Fibroblast of lung (primary cell): ENCODE data around the gene HDAC4. TPM values are rescaled to one million over a fixed set of nuclear protein-coding genes. Genes with fewer than 3 reads are reported as not detected.

ENCODE experiments used
- DNase-seq, 2 donors: peaks; one replicate each; pipeline versions ENCODE4 v3.0.0 to v3.0.0-alpha.2; 2010; ENCODE audit warnings: low read depth in 2 of 2
- H2AFZ ChIP-seq: 2 replicates; pipeline ENCODE4 v1.5.1; 2012; ENCODE audit warnings: low read length, control low read depth, inconsistent platforms
- H3K27ac ChIP-seq: 2 replicates; pipeline ENCODE4 v1.5.1; 2011; ENCODE audit warnings: low read length, control low read depth; ENCODE audit not compliant: insufficient read depth
- H3K27me3 ChIP-seq: 2 replicates; pipeline ENCODE4 v1.5.1; 2011; ENCODE audit warnings: mild to moderate bottlenecking, low read length; ENCODE audit not compliant: control insufficient read depth, insufficient read depth
- H3K36me3 ChIP-seq: 2 replicates; pipeline ENCODE4 v1.5.1; 2011; ENCODE audit warnings: low read length; ENCODE audit not compliant: control insufficient read depth, insufficient read depth
- H3K4me1 ChIP-seq: 2 replicates; pipeline ENCODE4 v1.5.1; 2011; ENCODE audit warnings: low read length; ENCODE audit not compliant: control insufficient read depth, insufficient read depth; ENCODE audit errors: extremely low read depth
- H3K4me2 ChIP-seq: 2 replicates; pipeline ENCODE4 v1.5.1; 2011; ENCODE audit warnings: low read length, control low read depth; ENCODE audit not compliant: insufficient read depth; ENCODE audit errors: extremely low read depth
- H3K4me3 ChIP-seq, 4 experiments: fragments of 200-600 bp in 1 of 4; sonication (generic) in 1 of 4; replicated peaks in 1 of 4; 2 replicates each; pipeline ENCODE4 v1.5.1; 2011 to 2016; ENCODE audit warnings: low read length in 4 of 4, low read depth in 3 of 4, mild to moderate bottlenecking in 3 of 4, control low read depth in 2 of 4, inconsistent platforms in 1 of 4, mixed read lengths in 1 of 4; ENCODE audit not compliant: insufficient read depth in 1 of 4; ENCODE audit errors: control extremely low read depth in 1 of 4
- H3K79me2 ChIP-seq: 2 replicates; pipeline ENCODE4 v1.5.1; 2012; ENCODE audit warnings: mild to moderate bottlenecking, low read length, inconsistent platforms; ENCODE audit not compliant: control insufficient read depth, insufficient read depth
- H3K9ac ChIP-seq: 2 replicates; pipeline ENCODE4 v1.5.1; 2011; ENCODE audit warnings: mild to moderate bottlenecking, low read length, control low read depth; ENCODE audit not compliant: insufficient read depth
- H3K9me3 ChIP-seq: 2 replicates; pipeline ENCODE4 v1.5.1; 2012; ENCODE audit warnings: low read depth, low read length; ENCODE audit not compliant: control insufficient read depth, insufficient read depth
- H4K20me1 ChIP-seq: 2 replicates; pipeline ENCODE4 v1.5.1; 2011; ENCODE audit warnings: low read length; ENCODE audit not compliant: control insufficient read depth, insufficient read depth; ENCODE audit errors: extremely low read depth
- CTCF ChIP-seq, 2 donors: IDR thresholded peaks in 1 of 2; conservative IDR thresholded peaks in 1 of 2; 1 replicate in 1 of 2; 2 replicates in 1 of 2; pipeline ENCODE4 v1.5.1; 2011 to 2012; ENCODE audit warnings: low read length in 2 of 2, control low read depth in 1 of 2, inconsistent platforms in 1 of 2, low read depth in 1 of 2, mild to moderate bottlenecking in 1 of 2
- EZH2 ChIP-seq: IDR thresholded peaks from 2 replicates; pipeline ENCODE4 v1.5.1; 2012; ENCODE audit warnings: low read length, control low read depth, mild to moderate bottlenecking; ENCODE audit errors: missing control alignments
- polyA plus RNA-seq, 2 donors: library from polyadenylated mRNA; depleted of rRNA in 1 of 2; stranded (reverse) in 1 of 2; unstranded in 1 of 2; fragments of >200 nt; gene quantifications; 2 replicates each; pipeline ENCODE4 v1.2.1, GENCODE V29; 2011 to 2012; ENCODE audit warnings: missing spikeins in 1 of 2
- total RNA-seq: library from RNA; depleted of rRNA; stranded (reverse); fragments of >200 nt; gene quantifications from 2 replicates; pipeline ENCODE4 v1.2.1, GENCODE V29; 2014

Gene HDAC4
- total and polyA plus RNA-seq, 2 donors (not counting 1 experiment from before 2014, with no cell fraction given), result 7.4 to 19.8 TPM

- Histone ChIP-seq H3K27me3 (no peaks in the 10 kb centered on the region), H3K9ac (no peak overlapping the region), H3K27ac (no peak overlapping the region), H3K9me3 (no peaks in the 10 kb centered on the region), H3K79me2 (no peaks in the 10 kb centered on the region), H4K20me1 (no peaks in the 10 kb centered on the region), H3K4me2 (no peak overlapping the region), H3K4me3 (no peak overlapping the region), H3K36me3 (no peaks in the 10 kb centered on the region), H2AFZ (no peak overlapping the region), H3K4me1 (no peaks in the 10 kb centered on the region)
- TF ChIP-seq CTCF (conservative IDR thresholded peaks at IDR 0.05 in 1 of 2, IDR thresholded peaks at IDR 0.05 in 1 of 2; ENCODE audit: low read depth in 1 of 2, low read length in 2 of 2) (no peak), EZH2 (no peak)
- DNase-seq, result no peak
Measured at GRCh38 chr2:239368906-239369552, 31.8 kb downstream of the HDAC4 start.

GRCh38 chr2:239368321-239368720 lies 32.5 kb downstream of the HDAC4 start:
- H3K79me2 ChIP-seq, result no peaks in the 10 kb centered on the region
- no peak overlapping the region for H2AFZ ChIP-seq
- H3K4me2 ChIP-seq, result no peak overlapping the region
- H3K9ac ChIP-seq, result no peak overlapping the region
- H3K36me3 ChIP-seq, result no peaks in the 10 kb centered on the region
- DNase-seq, result no peak
- no peaks in the 10 kb centered on the region for H3K27me3 ChIP-seq
- H3K9me3 ChIP-seq, result no peaks in the 10 kb centered on the region
- H3K4me3 ChIP-seq, result no peak overlapping the region
- H3K27ac ChIP-seq, result no peak overlapping the region
- H4K20me1 ChIP-seq, result no peaks in the 10 kb centered on the region
- TF ChIP-seq EZH2, result no peak
- no peak for TF ChIP-seq CTCF (conservative IDR thresholded peaks at IDR 0.05 in 1 of 2, IDR thresholded peaks at IDR 0.05 in 1 of 2; ENCODE audit: low read depth in 1 of 2, low read length in 2 of 2)
- no peaks in the 10 kb centered on the region for H3K4me1 ChIP-seq

- H3K9me3 ChIP-seq, result no peaks in the 10 kb centered on the region
- H4K20me1 ChIP-seq, result no peaks in the 10 kb centered on the region
- H3K4me2 ChIP-seq, result no peak overlapping the region
- H3K79me2 ChIP-seq, result no peaks in the 10 kb centered on the region
- DNase-seq, result no peak
- no peak for TF ChIP-seq CTCF (conservative IDR thresholded peaks at IDR 0.05 in 1 of 2, IDR thresholded peaks at IDR 0.05 in 1 of 2; ENCODE audit: low read depth in 1 of 2, low read length in 2 of 2)
- TF ChIP-seq EZH2, result no peak
- H3K4me3 ChIP-seq, result no peak overlapping the region
- H2AFZ ChIP-seq, result no peak overlapping the region
- H3K4me1 ChIP-seq, result no peaks in the 10 kb centered on the region
- H3K9ac ChIP-seq, result no peak overlapping the region
- H3K27me3 ChIP-seq, result no peaks in the 10 kb centered on the region
- H3K27ac ChIP-seq, result no peak overlapping the region
- no peaks in the 10 kb centered on the region for H3K36me3 ChIP-seq
Measured at GRCh38 chr2:239366740-239367139, 34.1 kb downstream of the HDAC4 start.
